Kidney (tissue), 14 donors: ENCODE measurements around the gene PLXNA2. TPM values are rescaled to one million over a fixed set of nuclear protein-coding genes. Genes with fewer than 3 reads are reported as not detected.
A peak's percentile ranks its signal among the peaks of the same experiment; 100 is the strongest.

Source experiments
- DNase-seq, 5 donors: peaks; one replicate each; pipeline ENCODE4 v3.0.0-alpha.2; 2013 to 2020
- FAIRE-seq: peaks from 2 replicates; lab custom pipeline; 2012; peaks lifted over from hg19 to GRCh38; lab: Jason Lieb, UNC
- H3K27ac ChIP-seq, 2 donors: one replicate each; pipeline ENCODE4 v1.7.0; 2013; ENCODE audit warnings: low read depth in 2 of 2, low read length in 2 of 2, inconsistent platforms in 1 of 2
- H3K27me3 ChIP-seq: one replicate; pipeline ENCODE4 v1.7.1; 2013; ENCODE audit warnings: low read length, inconsistent platforms; ENCODE audit not compliant: control insufficient read depth, insufficient read depth
- H3K36me3 ChIP-seq, 3 donors: one replicate each; pipeline versions ENCODE4 v1.7.0 to v1.7.1; 2013; ENCODE audit warnings: low read length in 3 of 3, control low read depth in 1 of 3, inconsistent platforms in 1 of 3; ENCODE audit not compliant: insufficient read depth in 3 of 3, control insufficient read depth in 2 of 3
- H3K4me1 ChIP-seq, 3 donors: one replicate each; pipeline versions ENCODE4 v1.7.0 to v1.7.1; 2013; ENCODE audit warnings: low read length in 3 of 3, inconsistent platforms in 1 of 3, low read depth in 1 of 3; ENCODE audit not compliant: control insufficient read depth in 2 of 3, insufficient read depth in 2 of 3
- H3K4me3 ChIP-seq, 3 donors: one replicate each; pipeline versions ENCODE4 v1.7.0 to v1.8.1; 2013; ENCODE audit warnings: low read length in 3 of 3, control low read depth in 1 of 3, inconsistent platforms in 1 of 3
- H3K9ac ChIP-seq, 3 donors: one replicate each; pipeline versions ENCODE4 v1.7.0 to v1.7.1; 2013; ENCODE audit warnings: low read length in 3 of 3, control low read depth in 1 of 3, inconsistent platforms in 1 of 3
- H3K9me3 ChIP-seq, 3 donors: one replicate each; pipeline versions ENCODE4 v1.7.0 to v1.7.1; 2013; ENCODE audit warnings: low read length in 3 of 3, control low read depth in 1 of 3, inconsistent platforms in 1 of 3; ENCODE audit not compliant: control insufficient read depth in 2 of 3, insufficient read depth in 1 of 3
- CTCF ChIP-seq: IDR thresholded peaks from 3 replicates; pipeline ENCODE4 v1.5.1; 2012; ENCODE audit warnings: mild to moderate bottlenecking, moderate library complexity, borderline replicate concordance; ENCODE audit not compliant: insufficient read depth; ENCODE audit errors: extremely low read depth
- intact Hi-C: fragments of 100-400 bp; cut with DNase I; formaldehyde crosslinking; loops from one replicate; pipeline ENCODE4 v1.11.1; 2022
- polyA plus RNA-seq: library from polyadenylated mRNA; stranded (reverse); fragments of 350-450 nt; fragmentation: Illumina TruSeq; extraction: RNeasy Lipid Tissue Mini Kit (QIAGEN cat#74804); gene quantifications from one replicate; pipeline ENCODE4 v1.2.3, GENCODE V29; 2014; ENCODE audit warnings: low read depth, low replicate concordance; ENCODE audit not compliant: insufficient read depth
- total RNA-seq: library from RNA; stranded (reverse); fragmentation: NEBNext Ultra II Directional; extraction: Animal tissue kit (Norgen Biotek cat#: 25700); gene quantifications from one replicate; pipeline ENCODE4 v1.2.1, GENCODE V29; 2021
- donor health status: control.
- donor health status: control.
- donor health status: control.
- donor health status: control.
- donor health status: control.
- donor health status: DM: yes; HTN: yes; CAD: no.
- donor health status: Normal renal cell carcinoma (clear cell type).

PLXNA2 gene
- total and polyA plus RNA-seq, 2 donors from 2014 or later: 2.4 to 27.9 TPM

GRCh38 chr1:208088319-208088718, 155.9 kb downstream of the PLXNA2 start:
- no peaks in the 10 kb centered on the region for H3K9me3 ChIP-seq
- H3K4me1 ChIP-seq: peaks cover 0 to 6% (median 3%) of the 10 kb centered on the region in 3 donors
- DNase-seq (no peak), FAIRE-seq (no peak)
- H3K36me3 ChIP-seq: no peaks in the 10 kb centered on the region
- no peak overlapping the region for H3K9ac ChIP-seq
- H3K27me3 ChIP-seq: no peaks in the 10 kb centered on the region
- no peak overlapping the region for H3K4me3 ChIP-seq
- H3K27ac ChIP-seq: no peak overlapping the region
- no peak for TF ChIP-seq CTCF
- intact Hi-C loops: no loop called here

DNA sequence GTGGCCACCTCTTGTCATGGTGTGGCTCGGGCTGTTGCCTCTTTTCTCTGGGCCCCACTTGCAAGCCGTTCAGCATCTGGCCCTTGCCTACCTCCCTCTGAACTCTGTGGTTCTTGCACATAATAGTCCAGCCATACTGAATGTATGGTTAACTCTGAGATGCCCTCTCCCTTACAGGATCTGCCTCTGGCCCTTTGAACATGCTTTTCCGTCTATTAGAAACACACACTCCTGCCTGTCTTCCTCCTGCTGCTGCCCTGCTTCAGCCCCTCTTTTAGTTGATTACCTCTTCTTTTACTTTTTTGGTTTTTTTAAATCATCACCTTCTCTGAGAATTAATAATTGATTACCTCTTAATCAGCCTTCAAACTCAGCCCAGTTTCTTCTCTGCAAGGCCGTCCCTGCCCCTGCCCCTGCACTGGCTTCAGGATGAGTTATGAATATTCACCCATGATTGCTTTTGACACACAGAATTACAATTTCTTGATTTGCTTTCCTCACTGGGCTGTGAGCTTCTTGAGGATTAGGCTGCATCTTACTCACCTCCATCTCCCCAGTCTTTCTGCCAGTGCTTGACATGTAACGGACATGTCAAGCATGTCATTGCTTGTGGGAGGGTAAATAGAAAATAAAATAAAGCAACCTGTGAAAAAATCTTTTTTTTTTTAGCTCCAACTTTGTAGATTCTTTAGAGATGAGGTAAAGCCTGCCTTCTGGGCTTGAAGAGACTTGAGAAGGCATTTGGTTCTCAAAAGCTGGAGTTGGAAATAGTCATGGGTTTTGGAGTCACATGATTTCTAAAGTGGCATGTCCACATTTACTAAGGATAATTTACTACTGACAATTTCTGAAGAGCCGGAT, 158.3 kb downstream of the PLXNA2 start:
- no peaks in the 10 kb centered on the region for H3K36me3 ChIP-seq
- H3K27ac ChIP-seq: no peak overlapping the region
- intact Hi-C loops: no loop called here
- no peak overlapping the region for H3K9ac ChIP-seq
- DNase-seq (no peak), FAIRE-seq (no peak)
- no peaks in the 10 kb centered on the region for H3K27me3 ChIP-seq
- peak overlapping the region in 1 of 3 donors; percentile 46 for H3K4me3 ChIP-seq
- TF ChIP-seq CTCF: no peak
- peaks cover 0 to 6% (median 3%) of the 10 kb centered on the region in 3 donors for H3K4me1 ChIP-seq
- H3K9me3 ChIP-seq: no peaks in the 10 kb centered on the region

GRCh38 chr1:208084764-208085163, 159.4 kb downstream of the PLXNA2 start:
- H3K27me3 ChIP-seq: no peaks in the 10 kb centered on the region
- DNase-seq (no peak), FAIRE-seq (no peak)
- H3K4me3 ChIP-seq: no peak overlapping the region
- peaks cover 0 to 2% (median 0%) of the 10 kb centered on the region in 3 donors for H3K4me1 ChIP-seq
- H3K9me3 ChIP-seq: no peaks in the 10 kb centered on the region
- TF ChIP-seq CTCF: no peak
- no peak overlapping the region for H3K9ac ChIP-seq
- H3K36me3 ChIP-seq: no peaks in the 10 kb centered on the region
- H3K27ac ChIP-seq: no peak overlapping the region
- intact Hi-C loops: no loop called here
